ENCODE data around the gene TRAPPC3L.

- peak; percentile 60 for TF ChIP-seq EZH2 (IDR thresholded peaks at IDR 0.05)
- TF ChIP-seq, protein P1, sequence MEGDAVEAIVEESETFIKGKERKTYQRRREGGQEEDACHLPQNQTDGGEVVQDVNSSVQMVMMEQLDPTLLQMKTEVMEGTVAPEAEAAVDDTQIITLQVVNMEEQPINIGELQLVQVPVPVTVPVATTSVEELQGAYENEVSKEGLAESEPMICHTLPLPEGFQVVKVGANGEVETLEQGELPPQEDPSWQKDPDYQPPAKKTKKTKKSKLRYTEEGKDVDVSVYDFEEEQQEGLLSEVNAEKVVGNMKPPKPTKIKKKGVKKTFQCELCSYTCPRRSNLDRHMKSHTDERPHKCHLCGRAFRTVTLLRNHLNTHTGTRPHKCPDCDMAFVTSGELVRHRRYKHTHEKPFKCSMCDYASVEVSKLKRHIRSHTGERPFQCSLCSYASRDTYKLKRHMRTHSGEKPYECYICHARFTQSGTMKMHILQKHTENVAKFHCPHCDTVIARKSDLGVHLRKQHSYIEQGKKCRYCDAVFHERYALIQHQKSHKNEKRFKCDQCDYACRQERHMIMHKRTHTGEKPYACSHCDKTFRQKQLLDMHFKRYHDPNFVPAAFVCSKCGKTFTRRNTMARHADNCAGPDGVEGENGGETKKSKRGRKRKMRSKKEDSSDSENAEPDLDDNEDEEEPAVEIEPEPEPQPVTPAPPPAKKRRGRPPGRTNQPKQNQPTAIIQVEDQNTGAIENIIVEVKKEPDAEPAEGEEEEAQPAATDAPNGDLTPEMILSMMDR (IDR thresholded peaks at IDR 0.05): peak; percentile 11
- TF ChIP-seq EZH2phosphoT487 (IDR thresholded peaks at IDR 0.05): no peak
Observed at GRCh38 chr6:116461932-116462885, 83.3 kb downstream of the TRAPPC3L start.

Measured in neural progenitor cell (in vitro differentiated cells).